IMR-90 (cell line): ENCODE data around the gene PLAAT4. TPM values are rescaled to one million over a fixed set of nuclear protein-coding genes. Genes with fewer than 3 reads are reported as not detected.
"Not testable (repeated sequence)": the region's sequence is repeated elsewhere in the genome, so short reads cannot be mapped to it uniquely, and the experiment has no call there.

Experiments
- ATAC-seq: fragments of 200-7000 bp; cut with Tn5 transposase; 2 replicates; pipeline ENCODE4 v1.9.1; 2020; ENCODE audit warnings: low read depth, mild to moderate bottlenecking, moderate library complexity
- BruUV-seq: library from RNA; stranded (reverse); fragments of 400-500 nt; replicated peaks from 2 replicates; lab custom pipeline; 2021; lab: Mats Ljungman, UMichigan
- CTCF ChIA-PET: fragments of 300-600 bp; formaldehyde crosslinking; extraction: SDS; loops from one replicate; lab custom pipeline; 2021; ENCODE audit warnings: antibody characterized with exemption; lab: Yijun Ruan, JAX
- POLR2A ChIA-PET: fragments of 300-600 bp; sonication (Branson Sonifier 250); formaldehyde crosslinking; loops from one replicate; lab custom pipeline; 2022; ENCODE audit warnings: antibody characterized with exemption; ENCODE audit not compliant: unreplicated experiment; lab: Charles Lee
- DNase-seq: peaks from one replicate; pipeline ENCODE4 v3.0.0; 2013
- H2AFZ ChIP-seq: replicated peaks from 2 replicates; pipeline ENCODE3; 2013; ENCODE audit warnings: low read length, mild to moderate bottlenecking; ENCODE audit not compliant: poor library complexity
- H2AK5ac ChIP-seq: 2 replicates; pipeline ENCODE4 v1.6.1; 2013; ENCODE audit warnings: low read depth, low read length, inconsistent platforms
- H2AK9ac ChIP-seq: replicated peaks from 2 replicates; pipeline ENCODE3; 2013; ENCODE audit warnings: mild to moderate bottlenecking, low read depth, low read length, moderate library complexity; ENCODE audit not compliant: poor library complexity
- H2BK120ac ChIP-seq: 2 replicates; pipeline ENCODE4 v1.6.1; 2013; ENCODE audit warnings: low read depth, low read length, inconsistent platforms
- H2BK15ac ChIP-seq: 3 replicates; pipeline ENCODE4 v1.6.1; 2013; ENCODE audit warnings: low read depth, low read length, inconsistent platforms
- H2BK20ac ChIP-seq: 2 replicates; pipeline ENCODE4 v1.6.1; 2013; ENCODE audit warnings: low read depth, mild to moderate bottlenecking, inconsistent platforms, low read length, moderate library complexity
- H2BK5ac ChIP-seq: 2 replicates; pipeline ENCODE4 v1.6.1; 2013; ENCODE audit warnings: mild to moderate bottlenecking, low read depth, low read length, inconsistent platforms; ENCODE audit not compliant: poor library complexity, severe bottlenecking
- H3K14ac ChIP-seq: replicated peaks from 2 replicates; pipeline ENCODE4 v1.6.1; 2013; ENCODE audit warnings: low read depth, low read length, inconsistent platforms
- H3K18ac ChIP-seq: 2 replicates; pipeline ENCODE4 v1.6.1; 2013; ENCODE audit warnings: low read depth, low read length, control low read depth
- H3K23ac ChIP-seq: 2 replicates; pipeline ENCODE4 v1.6.1; 2013; ENCODE audit warnings: low read depth, low read length, inconsistent platforms
- H3K27ac ChIP-seq: 2 replicates; pipeline ENCODE4 v1.5.1; 2013; ENCODE audit warnings: mild to moderate bottlenecking, control low read depth, low read length; ENCODE audit not compliant: insufficient read depth
- H3K27me3 ChIP-seq: 2 replicates; pipeline ENCODE4 v1.6.1; 2013; ENCODE audit warnings: low read length; ENCODE audit not compliant: control insufficient read depth, insufficient read depth
- H3K36me3 ChIP-seq: 2 replicates; pipeline ENCODE4 v1.6.1; 2013; ENCODE audit warnings: low read length, mixed read lengths; ENCODE audit not compliant: control insufficient read depth, insufficient read depth
- H3K4ac ChIP-seq: 2 replicates; pipeline ENCODE4 v1.6.1; 2013; ENCODE audit warnings: low read depth, low read length, inconsistent platforms
- H3K4me1 ChIP-seq: 2 replicates; pipeline ENCODE4 v1.6.1; 2013; ENCODE audit warnings: low read length, mixed read lengths; ENCODE audit not compliant: control insufficient read depth, insufficient read depth
- H3K4me2 ChIP-seq: 2 replicates; pipeline ENCODE4 v1.6.1; 2013; ENCODE audit warnings: low read depth, mild to moderate bottlenecking, control low read depth, low read length, moderate library complexity
- H3K4me3 ChIP-seq: 2 replicates; pipeline ENCODE4 v1.5.1; 2013; ENCODE audit warnings: low read depth, mild to moderate bottlenecking, control low read depth, low read length, moderate library complexity; ENCODE audit not compliant: insufficient read depth
- H3K56ac ChIP-seq: 2 replicates; pipeline ENCODE4 v1.6.1; 2013; ENCODE audit warnings: low read length, inconsistent platforms; ENCODE audit not compliant: insufficient read depth; ENCODE audit errors: extremely low read depth
- H3K79me1 ChIP-seq, 2 experiments: 2 replicates each; pipeline ENCODE4 v1.6.1; 2013; ENCODE audit warnings: low read length in 2 of 2, inconsistent platforms in 1 of 2, low read depth in 1 of 2
- H3K9ac ChIP-seq: 2 replicates; pipeline ENCODE4 v1.6.1; 2013; ENCODE audit warnings: low read depth, low read length, control low read depth
- H3K9me1 ChIP-seq: 2 replicates; pipeline ENCODE4 v1.6.1; 2013; ENCODE audit warnings: low read length, inconsistent platforms; ENCODE audit not compliant: insufficient read depth
- H3K9me3 ChIP-seq: 2 replicates; pipeline ENCODE4 v1.6.1; 2013; ENCODE audit warnings: low read length; ENCODE audit not compliant: control insufficient read depth, insufficient read depth
- H4K20me1 ChIP-seq: 2 replicates; pipeline ENCODE4 v1.6.1; 2013; ENCODE audit warnings: low read length, inconsistent platforms; ENCODE audit not compliant: insufficient read depth
- H4K5ac ChIP-seq: 2 replicates; pipeline ENCODE4 v1.6.1; 2013; ENCODE audit warnings: mild to moderate bottlenecking, low read depth, low read length, control low read depth
- H4K8ac ChIP-seq, 2 experiments: 2 replicates each; pipeline ENCODE4 v1.6.1; 2013; ENCODE audit warnings: low read depth in 2 of 2, low read length in 2 of 2, control low read depth in 1 of 2, inconsistent platforms in 1 of 2
- H4K91ac ChIP-seq: 2 replicates; pipeline ENCODE4 v1.6.1; 2013; ENCODE audit warnings: low read depth, low read length, inconsistent platforms; ENCODE audit not compliant: insufficient read depth
- CEBPB ChIP-seq: IDR thresholded peaks from 2 replicates; pipeline ENCODE4 v1.6.1; 2012; ENCODE audit warnings: low read depth, low read length, improper control_type of control experiment
- CHD1 ChIP-seq: IDR thresholded peaks from 2 replicates; pipeline ENCODE4 v1.6.1; 2012; ENCODE audit warnings: low read depth, low read length, improper control_type of control experiment
- FOS ChIP-seq: fragments of 150-350 bp; IDR thresholded peaks from 2 replicates; pipeline ENCODE4 v1.6.1; 2016; ENCODE audit warnings: low read depth, low read length
- MXI1 ChIP-seq: IDR thresholded peaks from 2 replicates; pipeline ENCODE4 v1.6.1; 2012; ENCODE audit warnings: low read depth, mild to moderate bottlenecking, low read length, moderate library complexity, borderline replicate concordance
- NFE2L2 ChIP-seq: fragments of 150-350 bp; IDR thresholded peaks from 2 replicates; pipeline ENCODE4 v1.6.1; 2016; ENCODE audit warnings: low read depth, mild to moderate bottlenecking, low read length
- RAD21 ChIP-seq: IDR thresholded peaks from 2 replicates; pipeline ENCODE4 v1.6.1; 2012; ENCODE audit warnings: low read length, improper control_type of control experiment
- RCOR1 ChIP-seq: IDR thresholded peaks from 2 replicates; pipeline ENCODE4 v1.6.1; 2012; ENCODE audit warnings: mild to moderate bottlenecking, low read length, improper control_type of control experiment; ENCODE audit not compliant: insufficient replicate concordance
- WGBS, 2 experiments: methylation state at CpG; one replicate each; pipeline versions ENCODE4 v1.1.5 to v1.1.7; 2013; ENCODE audit warnings: missing lambda C conversion rate in 2 of 2; ENCODE audit not compliant: insufficient read length in 1 of 2; ENCODE audit errors: extremely low coverage in 2 of 2; 5-methylcytosine and 5-hydroxymethylcytosine counted together
- dilution Hi-C: fragments of 300-500 bp; cut with HindIII; formaldehyde crosslinking; loops from one replicate; pipeline ENCODE4 v1.14.3; 2018; ENCODE audit warnings: low sequenced_read_pairs; ENCODE audit not compliant: unreplicated experiment
- in situ Hi-C: fragments of 300-500 bp; cut with MboI; formaldehyde crosslinking; loops from 3 replicates; pipeline ENCODE4 v1.14.3; 2019; ENCODE audit warnings: low sequenced_read_pairs, inconsistent platforms, mixed read lengths
- intact Hi-C: fragments of 100-400 bp; cut with micrococcal nuclease; formaldehyde crosslinking; loops from 2 replicates; pipeline ENCODE4 v1.10.0; 2022
- polyA plus RNA-seq, 3 experiments: library from polyadenylated mRNA; depleted of rRNA; stranded (reverse); fragments of >200 nt; gene quantifications; 2 replicates each; pipeline ENCODE4 v1.2.3, GENCODE V29; 2012; ENCODE audit warnings: low replicate concordance in 1 of 3
- total RNA-seq: library from RNA; depleted of rRNA; stranded (reverse); fragments of >200 nt; gene quantifications from 2 replicates; pipeline ENCODE4 v1.2.3, GENCODE V29; 2012
- TF ChIP-seq, protein P1 (sequence below): conservative IDR thresholded peaks from 2 replicates; pipeline ENCODE4 v1.5.1; 2012; ENCODE audit warnings: mild to moderate bottlenecking, low read depth, low read length, improper control_type of control experiment

The PLAAT4 gene
- total and polyA plus RNA-seq, 2 of the 4 experiments (the other 2 are of a cell fraction) = 0.17 to 0.18 TPM

DNA sequence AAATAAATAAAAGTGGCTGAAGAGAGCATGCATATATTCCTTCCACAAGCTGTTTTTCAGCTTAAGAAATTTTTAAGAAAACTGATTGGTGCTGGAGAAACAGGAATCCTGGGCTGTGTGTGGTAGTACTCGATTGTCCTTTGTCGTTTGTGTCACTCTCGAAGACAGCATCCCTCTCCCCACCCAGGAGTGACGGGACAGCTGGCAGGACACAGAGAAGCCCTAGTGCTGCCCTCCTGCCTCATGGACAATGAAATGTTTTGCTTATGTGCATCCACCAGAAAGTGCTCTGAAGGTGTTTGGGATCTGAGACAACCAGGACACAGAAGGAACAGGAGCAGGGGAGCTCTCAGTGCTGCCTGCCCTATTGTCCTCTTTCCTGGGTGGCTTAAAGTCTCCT lies 12.8 kb downstream of the PLAAT4 start:
- no TSS peak for BruUV-seq
- dilution Hi-C loops = no loop called here
- in situ Hi-C loops = no loop called here

DNA sequence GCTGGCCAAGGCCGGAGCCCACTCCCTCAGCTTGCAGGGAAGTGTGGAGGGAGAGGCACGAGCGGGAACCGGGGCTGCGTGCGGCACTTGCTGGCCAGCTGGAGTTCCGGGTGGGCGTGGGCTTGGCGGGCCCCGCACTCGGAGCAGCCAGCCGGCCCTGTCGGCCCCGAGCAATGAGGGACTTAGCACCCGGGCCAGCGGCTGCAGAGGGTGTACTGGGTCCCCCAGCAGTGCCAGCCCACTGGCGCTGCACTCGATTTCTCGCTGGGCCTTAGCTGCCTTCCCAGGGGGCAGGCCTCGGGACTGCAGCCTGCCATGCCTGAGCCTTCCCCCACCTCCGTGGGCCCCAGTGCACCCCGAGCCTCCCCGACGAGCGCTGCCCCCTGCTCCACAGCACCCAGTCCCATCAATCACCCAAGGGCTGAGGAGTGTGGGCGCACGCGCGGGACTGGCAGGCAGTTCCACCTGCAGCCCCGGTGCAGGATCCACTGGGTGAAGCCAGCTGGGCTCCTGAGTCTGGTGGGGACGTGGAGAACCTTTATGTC lies 13.6 kb downstream of the PLAAT4 start:
- BruUV-seq, H2BK120ac ChIP-seq, intact Hi-C loops, CTCF ChIA-PET, POLR2A ChIA-PET, H3K14ac ChIP-seq, H4K20me1 ChIP-seq, H3K18ac ChIP-seq, H3K36me3 ChIP-seq, ATAC-seq, DNase-seq, dilution Hi-C loops, H4K8ac ChIP-seq, H2BK5ac ChIP-seq, H4K5ac ChIP-seq, H3K4me2 ChIP-seq, H3K4me3 ChIP-seq, H4K91ac ChIP-seq, H2AFZ ChIP-seq, H3K27ac ChIP-seq, H3K79me1 ChIP-seq, H3K9me1 ChIP-seq, H3K56ac ChIP-seq, H2BK15ac ChIP-seq, H2BK20ac ChIP-seq, H3K23ac ChIP-seq, H3K9me3 ChIP-seq, H2AK9ac ChIP-seq, H3K4me1 ChIP-seq, in situ Hi-C loops, H3K9ac ChIP-seq, H3K4ac ChIP-seq, H2AK5ac ChIP-seq: not testable (repeated sequence)
- peaks cover 11% of the 10 kb centered on the region for H3K27me3 ChIP-seq
- 90% methylated on average over 6 of the region's 31 CpGs; no CpG with 5 or more reads in 1 of the 2 experiments for WGBS, 2 experiments

More for the DNA sequence above, 12.8 kb downstream of the PLAAT4 start:
- H3K36me3 ChIP-seq = no peaks in the 10 kb centered on the region
- no peaks in the 10 kb centered on the region for H4K20me1 ChIP-seq
- no peak overlapping the region for H2AK5ac ChIP-seq
- H2BK5ac ChIP-seq = no peak overlapping the region
- ChIA-PET POLR2A (no interaction called here), CTCF (no interaction called here)
- H3K4me3 ChIP-seq = no peak overlapping the region
- H3K23ac ChIP-seq = no peak overlapping the region
- H3K27me3 ChIP-seq = peaks cover 10% of the 10 kb centered on the region
- H3K18ac ChIP-seq = no peak overlapping the region
- no peak overlapping the region for H3K56ac ChIP-seq
- no peak for ATAC-seq
- no peak overlapping the region for H4K91ac ChIP-seq
- no CpG with 5 or more reads among the region's 4 CpGs for WGBS, 2 experiments
- no peak overlapping the region for H3K4me2 ChIP-seq
- no peak overlapping the region for H3K14ac ChIP-seq
- no peak overlapping the region for H3K9ac ChIP-seq
- no peak overlapping the region for H3K4ac ChIP-seq
- H4K8ac ChIP-seq = no peak overlapping the region
- no peak for DNase-seq
- no peak overlapping the region for H3K27ac ChIP-seq
- H2BK120ac ChIP-seq = no peak overlapping the region
- H3K79me1 ChIP-seq = no peaks in the 10 kb centered on the region
- no peak overlapping the region for H2BK20ac ChIP-seq
- intact Hi-C loops = no loop called here
- H2AFZ ChIP-seq = no peak overlapping the region
- H3K9me1 ChIP-seq = no peaks in the 10 kb centered on the region
- TF ChIP-seq NFE2L2 = no peak
- TF ChIP-seq CEBPB = no peak
- TF ChIP-seq RAD21 = no peak
- no peak for TF ChIP-seq CHD1
- TF ChIP-seq, protein P1, sequence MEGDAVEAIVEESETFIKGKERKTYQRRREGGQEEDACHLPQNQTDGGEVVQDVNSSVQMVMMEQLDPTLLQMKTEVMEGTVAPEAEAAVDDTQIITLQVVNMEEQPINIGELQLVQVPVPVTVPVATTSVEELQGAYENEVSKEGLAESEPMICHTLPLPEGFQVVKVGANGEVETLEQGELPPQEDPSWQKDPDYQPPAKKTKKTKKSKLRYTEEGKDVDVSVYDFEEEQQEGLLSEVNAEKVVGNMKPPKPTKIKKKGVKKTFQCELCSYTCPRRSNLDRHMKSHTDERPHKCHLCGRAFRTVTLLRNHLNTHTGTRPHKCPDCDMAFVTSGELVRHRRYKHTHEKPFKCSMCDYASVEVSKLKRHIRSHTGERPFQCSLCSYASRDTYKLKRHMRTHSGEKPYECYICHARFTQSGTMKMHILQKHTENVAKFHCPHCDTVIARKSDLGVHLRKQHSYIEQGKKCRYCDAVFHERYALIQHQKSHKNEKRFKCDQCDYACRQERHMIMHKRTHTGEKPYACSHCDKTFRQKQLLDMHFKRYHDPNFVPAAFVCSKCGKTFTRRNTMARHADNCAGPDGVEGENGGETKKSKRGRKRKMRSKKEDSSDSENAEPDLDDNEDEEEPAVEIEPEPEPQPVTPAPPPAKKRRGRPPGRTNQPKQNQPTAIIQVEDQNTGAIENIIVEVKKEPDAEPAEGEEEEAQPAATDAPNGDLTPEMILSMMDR = no peak
- no peak for TF ChIP-seq RCOR1
- TF ChIP-seq MXI1 = no peak
- no peak for TF ChIP-seq FOS
- H3K4me1 ChIP-seq = no peaks in the 10 kb centered on the region
- no peak overlapping the region for H2BK15ac ChIP-seq
- no peak overlapping the region for H4K5ac ChIP-seq
- no peak overlapping the region for H2AK9ac ChIP-seq
- H3K9me3 ChIP-seq = no peaks in the 10 kb centered on the region
